GM12874 (cell line): ENCODE results near the gene SEC22C.

ENCODE experiments used
- TF ChIP-seq, protein P1 (sequence below): IDR thresholded peaks from 2 replicates; pipeline ENCODE4 v1.5.1; 2011; ENCODE audit warnings: low read depth, mild to moderate bottlenecking, control low read depth, low read length, moderate library complexity; ENCODE audit not compliant: insufficient read depth

SEC22C gene

DNA sequence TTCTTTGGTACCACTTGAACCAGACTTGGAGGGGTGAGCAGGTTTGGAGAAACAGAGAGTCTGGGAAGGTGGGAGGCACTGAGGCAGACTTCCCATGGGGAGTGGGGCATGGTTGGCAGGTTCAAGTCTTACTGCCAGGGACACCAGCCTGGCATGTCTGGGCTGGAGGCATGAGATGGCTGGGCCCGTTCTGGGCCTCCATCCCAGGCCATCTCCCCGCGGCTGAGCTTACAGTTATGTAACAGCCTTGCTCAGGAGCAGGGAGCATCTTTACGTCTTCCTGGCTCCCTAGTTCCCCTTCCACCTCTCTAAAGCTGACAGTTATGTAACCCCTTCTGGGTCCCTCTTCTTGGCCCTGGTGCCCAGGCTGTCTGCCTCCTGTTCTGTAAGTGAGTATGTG is 66.9 kb downstream of the SEC22C start:
- TF ChIP-seq, protein P1, sequence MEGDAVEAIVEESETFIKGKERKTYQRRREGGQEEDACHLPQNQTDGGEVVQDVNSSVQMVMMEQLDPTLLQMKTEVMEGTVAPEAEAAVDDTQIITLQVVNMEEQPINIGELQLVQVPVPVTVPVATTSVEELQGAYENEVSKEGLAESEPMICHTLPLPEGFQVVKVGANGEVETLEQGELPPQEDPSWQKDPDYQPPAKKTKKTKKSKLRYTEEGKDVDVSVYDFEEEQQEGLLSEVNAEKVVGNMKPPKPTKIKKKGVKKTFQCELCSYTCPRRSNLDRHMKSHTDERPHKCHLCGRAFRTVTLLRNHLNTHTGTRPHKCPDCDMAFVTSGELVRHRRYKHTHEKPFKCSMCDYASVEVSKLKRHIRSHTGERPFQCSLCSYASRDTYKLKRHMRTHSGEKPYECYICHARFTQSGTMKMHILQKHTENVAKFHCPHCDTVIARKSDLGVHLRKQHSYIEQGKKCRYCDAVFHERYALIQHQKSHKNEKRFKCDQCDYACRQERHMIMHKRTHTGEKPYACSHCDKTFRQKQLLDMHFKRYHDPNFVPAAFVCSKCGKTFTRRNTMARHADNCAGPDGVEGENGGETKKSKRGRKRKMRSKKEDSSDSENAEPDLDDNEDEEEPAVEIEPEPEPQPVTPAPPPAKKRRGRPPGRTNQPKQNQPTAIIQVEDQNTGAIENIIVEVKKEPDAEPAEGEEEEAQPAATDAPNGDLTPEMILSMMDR: no peak

DNA sequence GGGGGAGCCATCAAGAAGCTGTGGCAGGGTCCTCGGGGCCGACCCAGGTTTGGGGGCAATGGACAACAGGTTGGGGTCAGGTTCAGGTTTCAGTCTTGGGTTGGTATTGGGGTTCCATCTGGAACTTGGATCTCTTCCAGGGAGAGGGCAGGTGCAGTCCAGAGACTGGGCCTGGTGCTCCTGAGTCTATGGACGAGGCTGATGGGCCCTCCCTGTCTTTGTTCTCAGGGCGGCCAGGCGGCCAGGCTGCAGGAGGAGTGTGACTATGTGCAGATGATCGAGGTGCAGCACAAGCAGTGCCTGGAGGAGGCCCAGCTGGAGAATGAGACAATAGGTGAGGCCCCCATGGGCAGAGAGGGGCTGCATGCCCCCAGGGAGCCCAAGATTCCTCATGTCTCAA is 68.2 kb downstream of the SEC22C start:
- TF ChIP-seq, protein P1: no peak

- TF ChIP-seq, protein P1: no peak
These were observed 68.6 kb downstream of the SEC22C start for GRCh38 chr3:42513121-42513520.

DNA sequence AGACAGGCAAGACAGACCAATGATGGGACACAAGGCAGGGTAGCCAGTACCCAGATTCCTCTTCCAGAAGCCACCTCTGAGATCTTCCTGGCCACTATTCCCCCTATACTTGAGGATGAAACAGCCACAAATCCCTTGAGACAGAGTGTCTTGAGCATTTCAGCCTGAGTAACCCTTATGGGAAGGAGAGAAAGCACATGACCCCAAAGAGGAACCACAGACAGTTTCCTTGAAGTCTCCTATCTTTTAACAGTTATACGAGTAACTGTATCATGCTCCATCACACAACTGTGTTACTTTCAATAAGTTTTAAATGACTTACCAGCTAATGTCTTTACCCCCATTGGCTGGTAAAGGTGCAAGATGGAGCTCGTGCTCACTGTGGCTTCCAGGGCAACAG is 70.0 kb downstream of the SEC22C start:
- TF ChIP-seq, protein P1: no peak

DNA sequence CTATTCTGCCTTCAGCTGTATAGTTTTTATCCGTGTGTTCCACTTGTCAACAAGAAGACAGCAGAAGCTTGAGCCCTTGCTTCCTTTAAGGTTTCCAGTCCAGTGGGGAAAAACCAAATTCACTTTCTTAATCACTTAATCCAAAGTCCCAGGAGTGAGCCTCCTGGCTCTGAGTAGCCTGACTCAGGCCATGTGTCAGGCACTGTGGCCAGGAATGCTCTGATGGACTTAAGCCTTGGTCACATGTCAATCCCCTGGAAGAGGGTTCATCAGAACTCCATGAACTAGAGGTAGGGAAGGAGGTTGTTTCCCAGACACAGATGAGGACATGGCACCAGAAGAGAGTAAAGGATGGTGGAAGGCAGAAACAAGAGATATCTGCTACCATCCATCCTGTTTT is 70.6 kb downstream of the SEC22C start:
- TF ChIP-seq, protein P1: no peak

GRCh38 chr3:42510325-42510724 is 71.4 kb downstream of the SEC22C start:
- TF ChIP-seq, protein P1: no peak

DNA sequence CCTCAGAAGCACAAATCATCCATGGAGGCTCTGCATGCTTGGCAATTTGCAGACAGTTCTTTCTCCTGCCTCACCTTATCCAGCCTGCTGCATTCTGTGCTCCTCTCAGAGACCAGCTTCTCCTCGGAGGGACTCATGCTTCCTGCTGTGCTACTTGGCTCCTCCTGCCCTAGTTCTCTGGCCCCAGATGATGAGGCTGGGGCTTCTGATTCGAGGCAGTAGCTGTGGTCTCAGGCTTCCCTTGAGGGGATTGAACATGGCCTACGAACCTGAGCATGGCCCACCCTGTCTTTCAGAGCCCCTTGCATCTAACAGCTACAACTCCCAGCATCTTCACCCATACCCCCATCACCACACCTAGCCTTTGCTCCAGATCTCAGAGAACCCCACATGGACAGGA is 72.7 kb downstream of the SEC22C start:
- TF ChIP-seq, protein P1: no peak

DNA sequence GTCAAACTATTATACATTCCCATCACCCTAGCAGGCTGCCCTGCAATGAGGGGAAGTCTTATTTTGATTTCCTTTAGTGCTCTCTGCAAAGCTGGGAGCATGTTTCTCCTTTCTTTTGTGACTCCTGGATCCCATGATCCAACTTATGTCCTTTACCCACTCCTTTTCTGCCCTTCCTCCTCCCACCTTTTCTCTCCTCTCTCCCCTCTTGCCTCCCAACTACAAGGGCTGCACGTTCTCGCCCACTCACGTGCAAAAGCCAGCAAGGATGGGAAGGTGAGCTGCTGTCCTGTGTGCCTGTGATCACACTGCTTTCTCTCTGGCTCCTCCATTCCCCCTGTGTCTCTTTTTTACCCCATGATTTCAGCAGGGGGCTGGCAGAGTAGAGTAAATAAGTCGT is 73.2 kb downstream of the SEC22C start:
- TF ChIP-seq, protein P1: no peak
